GM19324 (cell line): ENCODE data around the gene FRMPD2.
"Not testable (repeated sequence)": the region's sequence is repeated elsewhere in the genome, so short reads cannot be mapped to it uniquely, and the experiment has no call there.

Source experiments
- ATAC-seq: cut with Tn5 transposase; IDR thresholded peaks from one replicate; pipeline ENCODE4 v1.9.1; 2021; ENCODE audit warnings: mild to moderate bottlenecking, moderate library complexity; ENCODE audit not compliant: unreplicated experiment, low FRiP score

Gene FRMPD2

DNA sequence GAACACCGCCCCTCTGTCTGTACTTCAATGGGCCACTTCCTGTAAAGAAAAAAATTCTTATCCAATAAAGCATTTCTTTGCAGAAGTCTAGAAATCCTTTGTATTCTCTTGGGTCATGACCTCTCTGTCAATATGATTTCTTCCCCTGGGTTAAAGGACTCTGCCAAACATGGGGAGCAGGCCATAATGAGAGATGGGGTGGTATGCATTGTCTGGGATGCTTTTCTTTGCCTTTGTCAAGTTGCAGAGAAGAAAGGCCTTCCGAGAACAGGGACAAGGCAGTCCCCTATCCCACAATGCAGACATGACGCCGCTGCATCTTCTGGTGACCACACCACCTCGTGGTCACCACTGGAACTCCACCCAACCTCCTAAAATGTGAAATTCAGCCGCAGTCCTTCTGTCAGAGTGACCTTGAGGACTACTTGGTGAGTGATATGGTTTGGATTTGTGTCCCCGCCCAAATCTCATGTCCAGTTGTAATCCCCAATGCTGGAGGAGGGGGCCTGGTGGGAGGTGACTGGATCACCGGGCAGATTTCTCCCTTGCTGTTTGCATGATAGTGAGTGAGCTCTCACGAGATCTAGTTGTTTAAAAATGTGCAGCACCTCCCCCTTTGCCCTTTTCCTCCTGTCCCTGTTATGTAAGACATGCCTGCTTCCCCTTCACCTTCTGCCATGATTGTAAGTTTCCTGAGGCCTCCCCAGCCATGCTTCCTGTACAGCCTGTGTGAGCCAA lies 15.2 kb upstream of the FRMPD2 start:
- ATAC-seq: no peak

DNA sequence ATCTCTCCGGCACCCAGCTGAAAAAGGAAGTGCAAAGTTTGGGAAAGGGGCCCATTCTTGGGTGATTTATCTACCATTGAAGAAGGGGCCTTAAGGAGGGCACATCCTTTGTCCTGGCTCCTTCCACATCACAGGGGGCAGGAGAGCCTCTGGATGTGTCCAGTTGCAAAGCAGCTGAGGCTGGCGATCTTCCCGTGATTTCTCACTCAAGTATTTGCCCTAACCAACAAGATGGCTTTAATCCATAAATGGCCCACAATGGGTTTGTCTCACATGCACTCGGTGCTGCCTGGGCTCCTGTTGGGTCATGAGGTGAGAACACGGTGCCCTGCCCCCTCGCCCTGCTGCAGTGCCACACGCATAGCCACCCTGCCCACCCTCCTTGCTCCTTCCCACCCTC lies 14.2 kb upstream of the FRMPD2 start:
- no peak for ATAC-seq

DNA sequence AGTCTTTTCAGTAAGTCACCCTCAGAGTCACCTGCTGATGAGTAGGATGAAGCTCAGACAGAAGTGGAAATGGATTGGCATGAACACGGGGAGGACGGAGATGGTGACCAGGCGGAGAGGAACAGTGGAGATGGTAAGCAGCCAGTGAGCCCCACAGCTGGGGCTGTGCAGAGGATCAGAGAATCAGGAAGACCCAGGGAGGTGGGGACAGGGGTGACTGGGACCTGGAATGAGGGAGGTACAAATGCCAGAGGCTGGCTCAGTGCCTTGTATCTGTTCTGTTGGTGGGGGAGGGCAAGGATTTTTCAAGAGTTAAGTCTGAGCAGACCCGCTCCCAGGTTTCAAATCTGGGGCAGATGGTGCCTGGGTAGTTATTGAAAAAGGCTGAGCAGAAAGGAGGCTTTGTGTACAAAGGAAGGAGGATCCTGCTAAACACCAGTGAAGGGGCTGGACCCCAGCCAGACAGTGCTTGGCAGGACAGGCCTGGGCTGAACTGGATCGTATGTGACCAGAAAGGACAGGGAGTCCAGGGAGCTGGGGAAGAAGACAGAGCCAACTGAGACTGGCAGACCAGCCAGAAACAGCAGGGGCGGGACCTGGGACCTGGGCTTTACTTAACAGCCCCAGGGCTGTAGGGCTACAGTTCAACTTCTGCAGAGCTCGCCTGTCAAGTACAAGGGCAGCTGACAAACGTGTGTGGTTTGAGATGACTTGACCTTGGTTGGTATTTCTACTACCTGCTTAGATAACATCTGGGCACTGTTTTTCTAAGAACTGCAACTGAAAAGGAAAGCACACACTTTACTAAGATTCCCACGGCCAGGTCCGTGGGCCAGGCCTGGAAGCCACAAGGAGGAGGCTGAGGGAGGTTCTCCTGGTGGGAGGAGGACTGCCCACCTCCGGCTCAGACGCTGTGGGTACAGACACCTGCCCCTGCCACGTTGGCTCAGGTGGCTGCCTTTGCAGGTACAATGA lies 13.2 kb upstream of the FRMPD2 start:
- no peak for ATAC-seq

DNA sequence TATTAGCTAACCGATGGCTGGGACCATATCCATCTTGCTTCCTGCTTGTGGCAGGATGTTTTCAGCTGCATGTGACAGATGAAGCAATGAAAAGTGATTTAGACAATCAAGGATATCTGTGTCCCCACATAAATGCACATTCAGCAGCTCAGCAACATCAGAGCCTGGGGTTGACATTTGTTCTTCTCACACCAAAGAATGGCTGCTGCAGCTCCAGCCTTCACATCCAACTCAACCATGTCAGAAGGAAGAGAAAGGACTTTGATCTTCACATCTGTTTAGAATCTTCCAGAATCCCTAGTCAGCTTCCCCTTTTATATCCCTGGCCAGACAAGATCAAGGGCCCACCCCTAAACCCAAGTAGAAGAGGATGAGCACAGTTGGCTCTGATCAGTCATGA lies 11.9 kb upstream of the FRMPD2 start:
- no peak for ATAC-seq

DNA sequence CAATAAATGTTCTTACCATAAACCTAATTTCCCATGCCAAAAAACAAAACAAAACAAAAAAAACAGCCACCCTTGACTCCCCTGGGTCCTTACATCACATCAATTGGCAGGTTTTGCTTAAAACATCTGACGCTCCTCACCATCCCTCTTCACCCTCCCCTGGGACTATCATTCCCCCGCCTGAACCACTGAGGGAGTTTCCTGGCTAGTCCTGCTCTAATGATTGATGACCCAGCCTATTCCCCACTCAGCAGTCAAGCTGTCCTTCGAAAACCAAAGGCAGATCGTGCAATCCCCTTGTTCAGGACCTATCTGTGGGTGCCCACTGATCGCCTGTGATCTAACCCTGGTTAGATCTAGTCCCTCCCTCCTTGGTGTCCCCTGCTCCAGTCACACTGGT lies 11.2 kb upstream of the FRMPD2 start:
- ATAC-seq: no peak

DNA sequence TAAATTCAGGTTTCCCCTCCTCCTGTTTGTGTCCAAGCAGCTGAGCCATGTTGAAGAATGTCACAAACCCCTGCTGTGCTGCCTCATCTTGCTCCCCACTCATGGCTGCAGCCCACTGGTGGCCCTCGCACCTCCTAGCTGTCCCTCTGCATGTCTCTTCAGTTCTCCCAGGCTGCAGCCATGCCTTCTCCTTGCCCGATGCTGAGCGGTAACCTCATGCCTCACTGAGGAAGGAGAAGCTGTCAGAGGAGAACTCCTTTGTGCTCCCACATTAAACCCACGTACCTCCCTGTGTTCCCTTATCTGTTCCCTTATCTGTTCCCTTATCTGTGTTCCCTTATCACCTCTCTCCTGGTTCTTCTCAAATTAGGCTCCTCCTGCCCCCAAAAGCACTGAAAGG lies 10.3 kb upstream of the FRMPD2 start:
- ATAC-seq: no peak

DNA sequence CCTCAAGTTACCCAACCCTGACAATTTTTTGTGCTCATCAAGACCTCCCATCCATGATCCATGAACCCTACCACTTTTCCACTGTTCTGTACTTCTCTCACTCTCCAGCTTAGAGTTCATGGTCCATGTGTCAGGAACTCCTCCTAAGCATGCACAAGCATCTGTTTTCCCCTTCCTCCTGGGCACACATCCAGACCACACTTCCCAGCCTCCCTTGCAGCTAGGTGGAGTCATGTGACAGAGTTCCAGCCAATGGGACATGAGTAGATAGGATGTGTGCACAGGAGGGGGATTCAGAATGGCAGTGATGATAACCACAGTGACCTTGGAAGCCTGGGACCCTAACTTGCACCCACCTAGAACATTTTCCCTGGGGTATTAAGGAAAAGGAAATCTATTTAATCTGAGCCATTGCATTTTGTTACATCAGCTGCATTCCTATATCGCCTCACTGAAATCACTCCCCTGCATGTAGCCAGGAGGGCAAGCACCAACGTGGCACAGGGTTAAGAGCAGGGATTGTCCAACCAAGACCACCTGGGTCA lies 9.6 kb upstream of the FRMPD2 start:
- no peak for ATAC-seq

DNA sequence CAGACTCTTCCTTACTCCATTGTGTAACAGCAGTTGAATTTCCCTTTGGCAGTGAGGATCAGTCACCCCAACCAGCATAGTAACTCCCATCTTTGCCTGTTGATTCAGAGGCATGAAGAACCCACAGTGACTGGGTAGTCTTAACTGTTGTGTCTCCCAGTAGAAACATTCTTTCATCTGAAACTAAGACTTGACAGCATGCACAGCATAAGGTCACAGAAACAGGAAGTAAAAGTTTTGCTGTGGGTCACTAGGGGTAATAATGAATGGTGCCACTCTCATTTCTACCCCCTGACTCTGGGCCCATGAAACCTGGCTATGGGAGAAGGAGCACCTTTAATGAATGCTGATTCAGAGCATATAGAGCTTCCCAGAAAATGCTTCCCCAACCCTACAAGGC lies 8.3 kb upstream of the FRMPD2 start:
- peak; percentile 74 for ATAC-seq

DNA sequence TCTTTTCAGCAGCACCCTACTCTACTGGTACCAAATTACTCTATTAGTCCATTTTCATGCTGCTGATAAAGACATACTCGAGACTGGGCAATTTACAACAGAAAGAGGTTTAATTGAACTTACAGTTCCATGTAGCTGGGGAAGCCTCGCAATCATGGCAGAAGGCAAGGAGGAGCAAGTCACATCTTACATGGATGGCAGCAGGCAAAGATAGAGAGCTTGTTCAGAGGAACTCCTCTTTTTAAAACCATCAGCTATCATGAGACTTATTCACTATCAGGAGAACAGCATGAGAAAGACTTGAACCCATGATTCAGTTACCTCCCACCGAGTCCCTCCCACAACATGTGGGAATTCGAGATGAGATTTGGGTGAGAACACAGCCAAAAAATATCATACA lies 7.2 kb upstream of the FRMPD2 start:
- not testable (repeated sequence) for ATAC-seq

DNA sequence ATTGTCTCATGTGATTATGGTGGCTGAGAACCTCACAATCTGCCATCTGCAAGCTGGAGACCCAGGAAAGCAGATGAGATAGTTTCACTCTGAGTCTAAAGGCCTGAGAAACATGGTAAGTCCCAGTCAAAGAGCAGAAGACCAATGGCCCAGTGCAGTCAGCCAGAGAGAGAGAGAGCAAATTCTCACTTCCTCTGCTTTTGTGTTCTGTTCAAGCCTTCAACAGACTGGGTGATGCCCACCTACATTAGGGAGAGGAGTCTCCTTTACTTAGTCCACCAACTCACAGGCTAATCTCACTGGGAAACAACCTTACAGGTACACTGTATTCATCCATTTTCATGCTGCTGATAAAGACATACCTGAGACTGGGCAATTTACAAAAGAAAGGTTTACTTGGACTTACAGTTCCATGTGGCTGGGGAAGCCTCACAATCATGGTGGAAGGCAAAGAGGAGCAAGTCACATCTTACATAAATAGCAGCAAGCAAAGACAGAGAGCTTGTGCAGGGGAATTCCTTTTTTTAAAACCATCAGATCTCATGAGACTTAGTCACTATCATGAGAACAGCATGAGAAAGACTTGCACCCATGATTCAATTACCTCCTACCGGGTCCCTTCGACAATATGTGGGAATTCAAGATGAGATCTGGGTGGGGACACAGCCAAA lies 4.7 kb upstream of the FRMPD2 start:
- ATAC-seq: peak; percentile 61

DNA sequence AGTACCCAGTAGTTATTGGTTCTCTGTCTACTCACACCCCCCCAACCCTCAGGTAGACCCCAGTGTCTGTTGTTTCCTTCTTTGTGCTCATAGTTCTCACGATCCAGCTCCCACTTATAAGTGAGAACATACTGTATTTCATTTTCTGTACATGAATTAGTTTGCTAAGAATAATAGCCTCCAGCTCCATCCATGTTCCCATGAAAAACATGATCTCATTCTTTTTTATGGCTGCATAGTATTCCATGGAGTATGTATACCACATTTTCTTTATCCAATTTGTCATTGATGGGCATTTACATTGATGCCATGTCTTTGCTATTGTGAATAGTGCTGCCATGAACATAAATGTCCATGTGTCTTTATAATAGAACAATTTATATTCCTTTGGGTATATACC lies 2.6 kb upstream of the FRMPD2 start:
- ATAC-seq: no peak

DNA sequence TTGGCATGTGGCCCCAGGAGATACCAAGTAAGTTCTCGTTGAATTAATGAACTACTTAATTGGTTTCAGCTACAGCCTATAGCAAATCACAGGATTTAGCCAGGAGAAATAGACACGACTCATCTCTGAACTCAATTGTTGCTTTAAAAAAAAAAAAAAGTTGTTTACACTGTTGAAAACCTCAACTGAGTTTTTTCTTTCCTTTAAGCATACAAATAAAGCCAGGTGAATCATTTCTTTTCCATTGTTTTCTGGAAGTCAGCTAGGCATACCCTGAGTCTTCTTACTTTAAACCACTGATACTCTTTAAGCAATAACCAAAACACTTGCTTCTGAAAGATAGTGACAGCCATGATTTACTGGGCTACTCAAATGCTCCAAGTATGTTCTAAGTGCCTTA lies 755 bp downstream of the FRMPD2 start:
- ATAC-seq: no peak

DNA sequence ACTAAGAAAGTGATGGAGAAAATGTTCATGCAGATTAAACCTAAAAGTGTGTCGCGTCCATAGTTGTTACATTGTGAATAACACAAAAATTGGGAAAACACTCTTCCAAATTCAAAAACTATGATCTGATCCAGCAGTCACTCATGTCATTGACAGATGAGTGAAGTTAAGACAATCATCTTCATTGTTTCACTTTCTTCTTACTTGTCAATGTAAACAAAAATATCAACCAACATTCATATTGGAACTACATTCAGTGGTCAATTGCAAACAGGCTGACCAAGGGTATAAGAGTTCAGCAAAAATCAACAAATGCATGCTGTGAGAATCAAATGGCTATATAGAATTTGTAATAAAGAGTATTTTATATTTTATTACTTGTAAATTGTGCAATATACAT lies 1.8 kb downstream of the FRMPD2 start:
- no peak for ATAC-seq

DNA sequence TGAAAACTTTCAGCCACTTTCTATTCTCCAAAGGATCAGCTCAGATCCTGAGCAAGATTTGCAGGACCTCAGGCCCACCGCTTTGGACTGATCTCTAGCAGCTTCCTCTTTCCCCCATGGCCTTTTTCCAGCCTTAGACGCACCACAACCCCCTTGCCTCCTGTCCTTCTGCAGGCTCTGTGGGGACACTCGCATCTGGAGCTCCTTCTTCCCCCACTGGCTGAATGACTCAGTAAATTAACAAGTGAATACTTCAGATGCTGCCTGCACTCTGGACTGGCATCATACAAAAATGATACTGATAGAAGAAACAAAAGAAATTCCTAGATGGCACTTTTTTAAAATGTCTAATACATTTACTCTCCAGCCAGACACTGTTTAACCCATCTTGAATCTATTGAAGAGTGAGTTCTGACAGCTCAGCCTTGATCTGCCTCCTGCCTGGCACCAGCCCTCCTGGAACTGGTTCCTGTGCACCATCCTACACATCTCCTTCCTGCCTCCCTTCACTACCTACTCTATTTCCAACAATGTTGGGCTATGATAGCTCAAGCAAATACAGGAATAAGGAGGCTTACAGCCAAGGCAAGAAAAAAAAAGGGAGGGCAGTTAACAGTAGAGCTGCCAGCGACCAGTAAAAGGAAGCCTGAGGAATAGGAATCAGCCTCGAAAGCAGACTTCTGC lies 3.3 kb downstream of the FRMPD2 start:
- no peak for ATAC-seq

DNA sequence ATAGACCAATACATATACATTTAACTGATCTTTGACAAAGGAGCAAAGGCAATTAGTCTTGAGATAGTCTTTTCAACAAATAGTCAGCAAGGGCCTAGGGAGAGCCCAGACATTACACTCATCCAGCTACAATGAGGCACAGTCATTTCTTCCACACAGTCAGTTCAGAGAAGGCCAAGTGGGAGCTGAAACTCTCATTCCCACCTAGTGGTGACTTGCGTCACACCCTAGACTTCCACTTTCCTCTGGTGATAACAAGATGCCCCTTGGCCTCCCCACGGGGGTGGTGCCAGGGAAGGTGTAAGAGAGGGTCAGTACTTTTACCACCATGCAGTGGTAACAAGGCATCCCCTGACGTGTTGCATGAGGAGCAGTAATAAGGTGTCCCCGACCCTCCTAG lies 8.0 kb downstream of the FRMPD2 start:
- ATAC-seq: no peak

DNA sequence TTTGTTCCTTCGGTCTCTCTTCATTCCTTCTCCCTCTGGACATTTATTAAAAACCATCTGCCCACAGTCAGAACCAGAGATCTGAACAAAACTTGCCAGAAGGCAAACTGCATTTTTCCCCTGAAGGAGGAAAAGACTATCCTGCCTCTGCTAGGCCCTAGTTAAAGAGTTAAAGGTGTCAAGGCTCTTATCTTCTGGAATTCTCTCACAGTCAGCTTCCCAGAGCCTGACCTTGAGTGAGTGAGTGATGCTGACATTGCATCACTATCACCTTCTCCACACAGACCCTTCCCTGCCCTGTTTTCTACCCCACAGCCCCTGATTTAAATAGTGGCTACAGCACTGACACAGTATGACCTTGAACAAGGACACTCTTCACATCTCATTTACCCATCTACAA lies 16.4 kb downstream of the FRMPD2 start:
- ATAC-seq: no peak

DNA sequence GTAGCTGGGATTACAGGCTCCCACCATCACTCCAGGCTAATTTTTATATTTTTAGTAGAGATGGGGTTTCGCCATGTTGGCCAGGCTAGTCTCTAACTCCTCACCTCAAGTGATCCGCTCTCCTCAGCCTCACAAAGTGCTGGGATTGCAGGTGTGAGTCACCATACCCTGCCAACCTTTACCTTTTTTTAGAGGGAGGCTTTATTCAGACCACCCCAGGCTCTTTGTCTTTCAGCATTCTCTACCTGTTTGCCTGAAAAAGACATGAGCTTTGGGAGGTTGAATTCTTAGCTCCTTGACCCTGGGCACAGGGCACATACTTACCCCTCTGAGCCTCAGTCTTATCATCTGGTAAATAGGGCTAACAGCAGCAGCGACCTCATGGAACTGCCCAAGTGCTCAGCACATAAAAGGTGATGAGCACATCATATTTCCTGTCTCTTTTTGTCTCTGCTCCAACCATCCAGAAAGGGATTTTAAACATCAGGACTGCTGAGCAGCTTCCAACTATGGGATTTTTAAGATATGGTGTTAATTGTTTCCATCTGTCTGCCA lies 17.0 kb downstream of the FRMPD2 start:
- ATAC-seq: no peak

DNA sequence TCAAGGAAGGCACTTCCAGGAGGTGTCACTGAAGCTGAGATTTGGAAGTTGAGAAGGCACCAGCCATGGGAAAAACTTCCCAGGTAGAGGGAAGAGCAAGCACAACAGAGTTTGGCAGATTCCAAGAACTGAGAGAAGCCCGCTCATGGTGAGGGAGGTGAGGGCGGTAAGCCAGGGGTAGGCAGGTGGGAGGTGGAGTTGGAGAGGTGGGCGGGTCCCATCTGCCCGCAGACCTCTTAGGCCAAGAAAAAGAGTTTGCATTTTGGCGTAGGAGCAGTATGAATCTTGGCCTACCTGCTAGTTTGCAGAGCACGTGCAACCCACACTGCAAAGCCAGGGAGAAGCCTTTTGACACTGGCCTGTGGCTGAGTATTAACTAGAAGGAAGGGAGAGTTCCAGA lies 18.8 kb downstream of the FRMPD2 start:
- ATAC-seq: no peak

DNA sequence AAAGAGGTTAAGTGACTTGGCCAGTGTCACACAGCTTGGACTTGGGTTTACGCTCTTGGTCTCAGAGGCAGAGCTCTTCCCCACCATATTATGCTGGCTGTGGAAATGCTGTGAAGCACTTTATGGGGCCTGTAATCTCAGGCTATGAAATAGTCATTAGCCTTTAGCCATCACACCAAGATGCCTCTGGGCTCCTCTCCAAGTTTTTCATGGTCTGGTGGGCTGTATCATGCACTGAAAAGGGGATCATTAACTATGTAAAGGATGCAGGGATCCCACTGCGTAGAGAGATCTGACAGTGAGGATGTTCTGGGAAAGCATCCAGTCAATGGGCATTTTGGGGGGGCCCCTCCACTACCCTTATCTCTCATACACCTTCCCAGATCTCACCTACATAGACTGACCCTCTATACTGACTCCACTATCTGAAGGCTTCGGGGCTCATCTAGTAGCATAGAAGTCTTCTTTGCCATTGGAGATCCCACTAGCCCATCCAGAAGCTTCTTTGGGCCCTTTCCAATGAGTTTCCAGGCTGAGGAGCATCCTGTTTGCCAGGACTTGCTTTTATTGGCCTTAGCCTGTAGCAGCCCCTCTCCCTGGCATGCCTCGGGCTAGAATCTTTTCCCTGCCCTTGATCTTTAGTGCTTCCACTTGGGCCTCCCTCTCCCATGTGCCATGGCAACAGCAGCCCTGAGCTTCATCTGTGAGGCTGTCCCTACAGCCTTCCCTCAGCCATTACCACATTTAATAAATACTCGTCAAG lies 19.6 kb downstream of the FRMPD2 start:
- no peak for ATAC-seq
